H1 (cell line): ENCODE measurements around the gene NKX2-4. TPM values are rescaled to one million over a fixed set of nuclear protein-coding genes. Genes with fewer than 3 reads are reported as not detected.

ENCODE experiments used
- CTCF ChIA-PET: fragments of 300-600 bp; sonication (Branson Sonifier 250); formaldehyde crosslinking; loops from one replicate; lab custom pipeline; 2021; ENCODE audit not compliant: partially characterized antibody; lab: Charles Lee
- POLR2A ChIA-PET: fragments of 300-600 bp; sonication (Branson Sonifier 250); formaldehyde crosslinking; loops from one replicate; lab custom pipeline; 2021; ENCODE audit warnings: inconsistent platforms; ENCODE audit not compliant: partially characterized antibody; lab: Charles Lee
- DNase-seq, 2 experiments: peaks; one replicate each; pipeline versions ENCODE4 v3.0.0 to v3.0.0-alpha.2; 2010 to 2022; ENCODE audit warnings: low spot score in 2 of 2, low read depth in 1 of 2, mixed read lengths in 1 of 2
- FAIRE-seq: peaks from 2 replicates; lab custom pipeline; 2011; peaks lifted over from hg19 to GRCh38; lab: Jason Lieb, UNC
- H2AFZ ChIP-seq: 2 replicates; pipeline ENCODE4 v1.8.1; 2012; ENCODE audit warnings: low read length, inconsistent platforms
- H2AK5ac ChIP-seq: 2 replicates; pipeline ENCODE4 v1.6.1; 2013; ENCODE audit warnings: low read depth, low read length
- H2BK120ac ChIP-seq: replicated peaks from 2 replicates; pipeline ENCODE3; 2013; ENCODE audit warnings: low read depth, low read length, inconsistent platforms
- H2BK12ac ChIP-seq: 2 replicates; pipeline ENCODE4 v1.6.1; 2013; ENCODE audit warnings: low read depth, low read length
- H2BK15ac ChIP-seq: 2 replicates; pipeline ENCODE4 v1.6.1; 2013; ENCODE audit warnings: low read length
- H2BK20ac ChIP-seq: 2 replicates; pipeline ENCODE4 v1.6.1; 2013; ENCODE audit warnings: low read length
- H2BK5ac ChIP-seq: 2 replicates; pipeline ENCODE4 v1.6.1; 2013; ENCODE audit warnings: low read depth, low read length
- H3K14ac ChIP-seq: 2 replicates; pipeline ENCODE4 v1.6.1; 2013; ENCODE audit warnings: inconsistent platforms; ENCODE audit not compliant: insufficient read length
- H3K18ac ChIP-seq: 2 replicates; pipeline ENCODE4 v1.6.1; 2013; ENCODE audit warnings: low read length; ENCODE audit errors: extremely low read depth
- H3K23ac ChIP-seq: 2 replicates; pipeline ENCODE4 v1.6.1; 2013; ENCODE audit warnings: inconsistent platforms; ENCODE audit not compliant: insufficient read length
- H3K23me2 ChIP-seq: 2 replicates; pipeline ENCODE4 v1.6.1; 2013; ENCODE audit warnings: low read depth, low read length
- H3K27ac ChIP-seq: 2 replicates; pipeline ENCODE4 v1.6.1; 2011; ENCODE audit warnings: low read depth, low read length, inconsistent platforms
- H3K27me3 ChIP-seq, 4 experiments: replicated peaks in 1 of 4; 1 replicate in 1 of 4; 2 replicates in 3 of 4; pipeline versions ENCODE4 v1.6.1 to v1.8.1; 2011 to 2013; ENCODE audit warnings: low read length in 3 of 4, mild to moderate bottlenecking in 3 of 4, inconsistent platforms in 2 of 4, mixed read lengths in 2 of 4, moderate library complexity in 1 of 4; ENCODE audit not compliant: control insufficient read depth in 3 of 4, insufficient read depth in 3 of 4; ENCODE audit errors: extremely low read depth in 1 of 4
- H3K36me3 ChIP-seq, 4 experiments: 2 replicates each; pipeline versions ENCODE4 v1.6.1 to v1.8.1; 2011 to 2013; ENCODE audit warnings: mild to moderate bottlenecking in 4 of 4, low read length in 3 of 4, moderate library complexity in 2 of 4, control low read depth in 1 of 4, inconsistent platforms in 1 of 4; ENCODE audit not compliant: insufficient read depth in 4 of 4, control insufficient read depth in 2 of 4
- H3K4ac ChIP-seq: replicated peaks from 2 replicates; pipeline ENCODE3; 2013; ENCODE audit warnings: low read length, low read depth, mixed read lengths, inconsistent platforms; ENCODE audit not compliant: insufficient read length
- H3K4me1 ChIP-seq, 4 experiments: replicated peaks in 1 of 4; 1 replicate in 1 of 4; 2 replicates in 3 of 4; pipeline versions ENCODE4 v1.6.1 to v1.8.1; 2011 to 2013; ENCODE audit warnings: low read length in 3 of 4, inconsistent platforms in 2 of 4, mixed read lengths in 1 of 4; ENCODE audit not compliant: insufficient read depth in 4 of 4, control insufficient read depth in 3 of 4
- H3K4me2 ChIP-seq, 2 experiments: 2 replicates each; pipeline versions ENCODE4 v1.6.1 to v1.8.1; 2011 to 2013; ENCODE audit warnings: low read depth in 2 of 2, low read length in 2 of 2, control low read depth in 1 of 2, inconsistent platforms in 1 of 2, mild to moderate bottlenecking in 1 of 2; ENCODE audit not compliant: insufficient read depth in 1 of 2
- H3K4me3 ChIP-seq, 4 experiments: fragments of 200-600, 300-600 bp in 1 of 4; sonication (generic), shearing (Covaris generic), sonication (Bioruptor Twin) in 1 of 4; 2 replicates each; pipeline versions ENCODE4 v1.5.1 to v1.8.1; 2011 to 2016; ENCODE audit warnings: low read length in 4 of 4, low read depth in 3 of 4, control low read depth in 2 of 4, inconsistent platforms in 2 of 4, mild to moderate bottlenecking in 2 of 4, mixed read lengths in 1 of 4, moderate library complexity in 1 of 4; ENCODE audit not compliant: insufficient read depth in 2 of 4; ENCODE audit errors: extremely low read depth in 1 of 4
- H3K56ac ChIP-seq: replicated peaks from 2 replicates; pipeline ENCODE3; 2013; ENCODE audit warnings: low read depth, mild to moderate bottlenecking, mixed read lengths, low read length, inconsistent platforms; ENCODE audit not compliant: insufficient read length
- H3K79me1 ChIP-seq: 2 replicates; pipeline ENCODE4 v1.6.1; 2013; ENCODE audit warnings: low read depth, low read length, control low read depth
- H3K79me2 ChIP-seq, 2 experiments: 2 replicates each; pipeline versions ENCODE4 v1.6.1 to v1.8.1; 2012 to 2013; ENCODE audit warnings: low read length in 2 of 2, mild to moderate bottlenecking in 2 of 2, inconsistent platforms in 1 of 2; ENCODE audit not compliant: insufficient read depth in 2 of 2, control insufficient read depth in 1 of 2
- H3K9ac ChIP-seq, 4 experiments: replicated peaks in 1 of 4; 1 replicate in 1 of 4; 2 replicates in 3 of 4; pipeline versions ENCODE4 v1.6.1 to v1.8.1; 2011 to 2013; ENCODE audit warnings: low read depth in 3 of 4, low read length in 3 of 4, control low read depth in 2 of 4, mild to moderate bottlenecking in 2 of 4, moderate library complexity in 2 of 4, inconsistent platforms in 1 of 4; ENCODE audit errors: extremely low read depth in 1 of 4
- H3K9me3 ChIP-seq, 2 experiments: 2 replicates each; pipeline versions ENCODE4 v1.6.1 to v1.8.1; 2012 to 2013; ENCODE audit warnings: mild to moderate bottlenecking in 2 of 2, moderate library complexity in 2 of 2, control low read depth in 1 of 2, inconsistent platforms in 1 of 2, low read depth in 1 of 2, low read length in 1 of 2, mixed read lengths in 1 of 2; ENCODE audit not compliant: insufficient read depth in 2 of 2
- H4K20me1 ChIP-seq, 2 experiments: replicated peaks in 1 of 2; 2 replicates each; pipeline versions ENCODE3 to v1.8.1; 2011 to 2013; ENCODE audit warnings: inconsistent platforms in 2 of 2, low read length in 2 of 2, mild to moderate bottlenecking in 1 of 2; ENCODE audit not compliant: insufficient read depth in 2 of 2, control insufficient read depth in 1 of 2
- H4K5ac ChIP-seq: 2 replicates; pipeline ENCODE4 v1.6.1; 2013; ENCODE audit warnings: low read length, low read depth, mixed read lengths, inconsistent platforms; ENCODE audit not compliant: insufficient read length
- H4K8ac ChIP-seq: 2 replicates; pipeline ENCODE4 v1.8.0; 2013; ENCODE audit warnings: mild to moderate bottlenecking, moderate library complexity, low read length, inconsistent platforms; ENCODE audit not compliant: insufficient read depth; ENCODE audit errors: extremely low read depth
- H4K91ac ChIP-seq: replicated peaks from 2 replicates; pipeline ENCODE3; 2013; ENCODE audit warnings: low read length, mixed read lengths, inconsistent platforms; ENCODE audit not compliant: insufficient read length
- ASH2L ChIP-seq: fragments of 200-600, 300-600 bp; sonication (generic); IDR thresholded peaks from one replicate; pipeline ENCODE4 v1.7.1; 2017; ENCODE audit warnings: low read length
- KDM4A ChIP-seq: IDR thresholded peaks from one replicate; pipeline ENCODE4 v1.7.1; 2012; ENCODE audit warnings: low read depth, mild to moderate bottlenecking, moderate library complexity, low read length, inconsistent platforms; ENCODE audit not compliant: severe bottlenecking
- POU5F1 ChIP-seq: IDR thresholded peaks from 2 replicates; pipeline ENCODE4 v1.6.1; 2011; ENCODE audit warnings: low read depth, mild to moderate bottlenecking, low read length, moderate library complexity
- SAP30 ChIP-seq: fragments of 300-600 bp; sonication (generic); IDR thresholded peaks from 2 replicates; pipeline ENCODE4 v1.7.1; 2012; ENCODE audit warnings: low read length, moderate library complexity, mild to moderate bottlenecking, inconsistent platforms; ENCODE audit not compliant: insufficient read depth, insufficient replicate concordance
- SP4 ChIP-seq: IDR thresholded peaks from 2 replicates; pipeline ENCODE4 v1.6.1; 2012; ENCODE audit warnings: low read length, inconsistent platforms
- WGBS, 2 experiments: shearing (Covaris generic) in 1 of 2; methylation state at CpG; one replicate each; pipeline versions ENCODE4 v1.1.6 to v1.1.7; 2013 to 2015; ENCODE audit warnings: low lambda C conversion rate in 2 of 2, mixed read lengths in 2 of 2, inconsistent platforms in 1 of 2, low coverage in 1 of 2, missing lambda C conversion rate in 1 of 2; ENCODE audit not compliant: insufficient replicate concordance in 2 of 2, insufficient coverage in 1 of 2, insufficient read length in 1 of 2; ENCODE audit errors: extremely low coverage in 1 of 2, missing lambda C conversion rate in 1 of 2; 5-methylcytosine and 5-hydroxymethylcytosine counted together
- polyA plus RNA-seq, 7 experiments: library from polyadenylated mRNA; depleted of rRNA in 3 of 7; stranded (reverse) in 5 of 7; unstranded in 2 of 7; fragments of >200 nt in 5 of 7; fragments of 200-250 nt in 2 of 7; gene quantifications; 1 replicate in 5 of 7; 2 replicates in 1 of 7; 4 replicates in 1 of 7; pipeline versions ENCODE4 v1.2.1 to v1.2.3, GENCODE V29; 2011 to 2013; ENCODE audit warnings: missing spikeins in 2 of 7, mixed read lengths in 2 of 7
- total RNA-seq: library from RNA; stranded (reverse); fragmentation: NEBNext Ultra II Directional; extraction: Animal tissue kit (Norgen Biotek cat#: 25700); gene quantifications from 2 replicates; pipeline ENCODE4 v1.2.1, GENCODE V29; 2021

The NKX2-4 gene
- total and polyA plus RNA-seq, 2 of the 8 experiments (the other 6 are each of a cell fraction or from before 2014, with no cell fraction given) = 0.12 to 0.37 TPM

- Histone ChIP-seq H2BK20ac (no peak overlapping the region), H2BK5ac (no peak overlapping the region), H2BK120ac (no peak overlapping the region), H2AK5ac (no peak overlapping the region), H3K4me2 (no peak overlapping the region), H4K91ac (no peak overlapping the region), H3K23ac (no peak overlapping the region), H3K14ac (no peak overlapping the region), H4K8ac (no peak overlapping the region; the same call in 1 of the 2 replicates), H3K18ac (no peak overlapping the region), H3K79me2 (peaks cover 0 to 56% of the 10 kb centered on the region in 2 experiments; a peak in 2 of 4 replicates), H4K20me1 (peaks cover 5 to 10% of the 10 kb centered on the region in 2 experiments), H2AFZ (no peak overlapping the region), H3K4ac (no peak overlapping the region), H3K23me2 (no peaks in the 10 kb centered on the region), H3K27ac (no peak overlapping the region), H3K9me3 (no peaks in the 10 kb centered on the region), H4K5ac (no peak overlapping the region), H3K4me1 (no peaks in the 10 kb centered on the region), H3K4me3 (no peak overlapping the region), H2BK12ac (no peak overlapping the region), H3K56ac (no peak overlapping the region), H3K36me3 (peaks cover 0 to 20% (median 3%) of the 10 kb centered on the region in 4 experiments; a peak in 4 of 8 replicates), H3K79me1 (peaks cover 6% of the 10 kb centered on the region; the same call in 1 of the 2 replicates), H2BK15ac (no peak overlapping the region), H3K9ac (no peak overlapping the region), H3K27me3 (no peaks in the 10 kb centered on the region)
- POLR2A ChIA-PET = no interaction called here
- 87% methylated on average over 9 of the region's 9 CpGs; no CpG with 5 or more reads in 1 of the 2 experiments for WGBS, 2 experiments
- no peak for FAIRE-seq
- TF ChIP-seq KDM4A = no peak
- no peak for TF ChIP-seq SP4
- no peak for TF ChIP-seq POU5F1
- TF ChIP-seq ASH2L = no peak
- no peak for TF ChIP-seq SAP30
- CTCF ChIA-PET = no interaction called here
- no peak for DNase-seq
These were observed 19.6 kb downstream of the NKX2-4 start for GRCh38 chr20:21377701-21378100.
